GM12801 (cell line): ENCODE data around the gene MEF2A.

Experiments
- TF ChIP-seq, protein P1 (sequence below): IDR thresholded peaks from one replicate; pipeline ENCODE4 v1.5.1; 2011; ENCODE audit warnings: control low read depth; ENCODE audit not compliant: insufficient read length; ENCODE audit errors: extremely low read depth

Gene MEF2A

DNA sequence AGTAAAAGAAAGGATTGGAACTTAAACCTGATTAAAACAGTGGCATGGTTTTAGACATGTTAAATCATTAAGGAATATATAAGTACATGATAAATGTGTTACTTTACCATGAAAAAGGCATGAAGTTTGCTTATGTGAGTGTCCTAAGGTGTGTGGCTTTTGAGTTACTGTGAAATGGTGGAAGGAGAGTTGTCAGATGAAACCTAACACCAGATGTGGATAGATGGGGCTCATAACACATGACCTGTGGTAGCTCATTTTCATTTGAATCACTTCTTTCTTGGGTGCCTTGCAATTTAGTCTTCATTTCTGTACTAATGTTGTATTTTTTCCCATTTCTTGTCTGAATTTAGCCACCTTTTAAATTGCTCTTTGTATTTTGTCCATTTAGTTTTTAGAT, 13.0 kb downstream of the MEF2A start:
- TF ChIP-seq, protein P1, sequence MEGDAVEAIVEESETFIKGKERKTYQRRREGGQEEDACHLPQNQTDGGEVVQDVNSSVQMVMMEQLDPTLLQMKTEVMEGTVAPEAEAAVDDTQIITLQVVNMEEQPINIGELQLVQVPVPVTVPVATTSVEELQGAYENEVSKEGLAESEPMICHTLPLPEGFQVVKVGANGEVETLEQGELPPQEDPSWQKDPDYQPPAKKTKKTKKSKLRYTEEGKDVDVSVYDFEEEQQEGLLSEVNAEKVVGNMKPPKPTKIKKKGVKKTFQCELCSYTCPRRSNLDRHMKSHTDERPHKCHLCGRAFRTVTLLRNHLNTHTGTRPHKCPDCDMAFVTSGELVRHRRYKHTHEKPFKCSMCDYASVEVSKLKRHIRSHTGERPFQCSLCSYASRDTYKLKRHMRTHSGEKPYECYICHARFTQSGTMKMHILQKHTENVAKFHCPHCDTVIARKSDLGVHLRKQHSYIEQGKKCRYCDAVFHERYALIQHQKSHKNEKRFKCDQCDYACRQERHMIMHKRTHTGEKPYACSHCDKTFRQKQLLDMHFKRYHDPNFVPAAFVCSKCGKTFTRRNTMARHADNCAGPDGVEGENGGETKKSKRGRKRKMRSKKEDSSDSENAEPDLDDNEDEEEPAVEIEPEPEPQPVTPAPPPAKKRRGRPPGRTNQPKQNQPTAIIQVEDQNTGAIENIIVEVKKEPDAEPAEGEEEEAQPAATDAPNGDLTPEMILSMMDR: no peak

- TF ChIP-seq, protein P1: no peak
These were observed 14.3 kb downstream of the MEF2A start for GRCh38 chr15:99580076-99580475.

DNA sequence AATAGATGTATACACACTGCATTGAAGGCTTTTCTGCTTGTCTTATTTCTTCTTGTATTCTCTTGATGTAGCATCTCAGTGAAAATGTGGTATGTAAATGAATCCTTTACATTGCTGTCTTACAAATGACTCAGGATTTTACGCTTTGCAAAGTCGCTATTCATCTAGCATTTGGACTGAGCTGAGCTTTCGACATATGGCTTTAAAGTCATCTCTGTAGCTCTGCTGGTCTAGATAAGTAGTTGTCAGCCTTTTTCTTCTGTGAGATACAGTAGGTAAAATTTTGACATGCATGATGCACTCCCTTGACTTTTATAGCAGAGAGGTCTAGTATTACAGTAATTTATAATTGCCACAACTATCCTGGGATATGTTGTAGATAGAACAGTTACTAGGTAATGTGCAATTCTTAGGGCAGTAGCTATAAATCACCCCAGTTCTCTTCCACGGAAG, 16.8 kb downstream of the MEF2A start:
- TF ChIP-seq, protein P1: no peak

- TF ChIP-seq, protein P1: no peak
These were observed 18.4 kb downstream of the MEF2A start for GRCh38 chr15:99584081-99584600.

- TF ChIP-seq, protein P1: no peak
These were observed 20.3 kb downstream of the MEF2A start for GRCh38 chr15:99586121-99586520.

DNA sequence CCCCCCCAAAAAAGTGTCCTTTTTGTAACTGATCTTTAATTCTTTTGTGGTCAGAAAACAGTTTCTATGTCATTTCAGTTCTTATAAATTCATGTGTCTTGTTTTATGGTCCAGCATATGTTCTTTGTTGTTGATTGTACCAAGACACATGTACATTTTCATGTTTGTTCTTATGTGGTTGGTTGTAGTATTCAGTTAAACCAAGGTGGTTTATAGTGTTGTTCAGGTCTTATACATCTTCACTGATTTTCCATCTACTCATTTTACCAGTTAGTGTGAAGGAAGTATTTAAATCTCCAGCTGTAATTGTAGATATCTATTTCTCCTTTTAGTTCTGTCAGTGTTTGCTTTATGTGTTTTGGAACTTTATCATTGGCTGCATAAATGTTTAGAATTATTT, 24.0 kb downstream of the MEF2A start:
- TF ChIP-seq, protein P1: no peak

- TF ChIP-seq, protein P1: no peak
These were observed 25.3 kb downstream of the MEF2A start for GRCh38 chr15:99590913-99591646.
